OCI-LY7 (cell line): ENCODE results near the gene RBM47. TPM values are rescaled to one million over a fixed set of nuclear protein-coding genes. Genes with fewer than 3 reads are reported as not detected.

Experiments used
- BruUV-seq: library from RNA; stranded (reverse); fragments of 400-500 nt; replicated peaks from 2 replicates; lab custom pipeline; 2021; lab: Mats Ljungman, UMichigan
- CTCF ChIA-PET: fragments of 300-600 bp; sonication (Branson Sonifier 250); formaldehyde crosslinking; loops from one replicate; lab custom pipeline; 2022; ENCODE audit warnings: antibody characterized with exemption; ENCODE audit not compliant: unreplicated experiment; lab: Charles Lee
- POLR2A ChIA-PET: fragments of 300-600 bp; sonication (Branson Sonifier 250); formaldehyde crosslinking; loops from one replicate; lab custom pipeline; 2022; ENCODE audit warnings: antibody characterized with exemption; lab: Charles Lee
- DNase-seq: peaks from one replicate; pipeline ENCODE4 v3.0.0-alpha.2; 2015; ENCODE audit warnings: low spot score
- H2AFZ ChIP-seq: fragments of 200-600 bp; sonication (generic), shearing (Covaris generic); 2 replicates; pipeline ENCODE4 v1.6.1; 2014; ENCODE audit warnings: mild to moderate bottlenecking, antibody characterized with exemption, low read length, moderate library complexity
- H3K27ac ChIP-seq: fragments of 200-600 bp; sonication (generic); 2 replicates; pipeline ENCODE4 v1.5.1; 2014; ENCODE audit warnings: mixed run types, low read depth, mild to moderate bottlenecking, moderate library complexity, low read length, inconsistent platforms; ENCODE audit not compliant: poor library complexity, severe bottlenecking
- H3K36me3 ChIP-seq: fragments of 200-600 bp; sonication (generic); 2 replicates; pipeline ENCODE4 v1.6.1; 2014; ENCODE audit warnings: mild to moderate bottlenecking, antibody characterized with exemption, low read length, moderate library complexity, mixed read lengths; ENCODE audit not compliant: insufficient read depth
- H3K4me1 ChIP-seq: fragments of 200-600 bp; sonication (generic); 2 replicates; pipeline ENCODE4 v1.5.1; 2014; ENCODE audit warnings: mild to moderate bottlenecking, low read length; ENCODE audit not compliant: insufficient read depth, poor library complexity, severe bottlenecking
- H3K4me2 ChIP-seq: fragments of 200-600 bp; sonication (generic); 2 replicates; pipeline ENCODE4 v1.6.1; 2014; ENCODE audit warnings: mild to moderate bottlenecking, low read length
- H3K4me3 ChIP-seq: fragments of 200-600 bp; sonication (generic); 2 replicates; pipeline ENCODE4 v1.5.1; 2014; ENCODE audit warnings: mild to moderate bottlenecking, low read depth, low read length; ENCODE audit not compliant: poor library complexity, severe bottlenecking
- H3K79me2 ChIP-seq: fragments of 200-600 bp; sonication (generic); 2 replicates; pipeline ENCODE4 v1.6.1; 2016; ENCODE audit warnings: low read depth, mild to moderate bottlenecking, low read length, moderate library complexity, mixed read lengths; ENCODE audit not compliant: insufficient read depth
- H3K9me2 ChIP-seq: fragments of 200-600 bp; sonication (generic); 2 replicates; pipeline ENCODE4 v1.6.1; 2016; ENCODE audit warnings: mild to moderate bottlenecking, low read length, mixed read lengths; ENCODE audit not compliant: insufficient read depth
- H3K9me3 ChIP-seq: fragments of 200-600 bp; sonication (generic); 2 replicates; pipeline ENCODE4 v1.6.1; 2014; ENCODE audit warnings: mild to moderate bottlenecking, mixed run types, low read length, mixed read lengths
- H4K20me1 ChIP-seq: fragments of 200-600 bp; sonication (generic); 2 replicates; pipeline ENCODE4 v1.6.1; 2014; ENCODE audit warnings: mild to moderate bottlenecking, antibody characterized with exemption, low read length, moderate library complexity, mixed read lengths; ENCODE audit not compliant: insufficient read depth
- CTCF ChIP-seq: fragments of 200-600 bp; sonication (generic); conservative IDR thresholded peaks from 2 replicates; pipeline ENCODE4 v1.5.1; 2014; ENCODE audit warnings: mild to moderate bottlenecking, antibody characterized with exemption, low read length, moderate library complexity, mixed read lengths
- EZH2phosphoT487 ChIP-seq: fragments of 200-600 bp; sonication (generic); IDR thresholded peaks from 2 replicates; pipeline ENCODE4 v1.6.1; 2018; ENCODE audit warnings: low read depth, borderline replicate concordance, mild to moderate bottlenecking, mixed run types, antibody characterized with exemption, low read length, moderate library complexity, mixed read lengths
- intact Hi-C: fragments of 100-400 bp; cut with micrococcal nuclease; formaldehyde crosslinking; loops from one replicate; pipeline ENCODE4 v1.10.0; 2022; ENCODE audit not compliant: unreplicated experiment
- total RNA-seq, 2 experiments: library from RNA; depleted of rRNA in 1 of 2; stranded (reverse); fragments of >200 nt in 1 of 2; shearing (Covaris generic) in 1 of 2; gene quantifications; 2 replicates each; pipeline ENCODE4 v1.2.3, GENCODE V29; 2014 to 2022

RBM47 gene
- total RNA-seq, 2 experiments from 2014 or later = 5.3 to 14.2 TPM

GRCh38 chr4:40572692-40573310, 56.9 kb downstream of the RBM47 start:
- H2AFZ ChIP-seq = no peak overlapping the region
- BruUV-seq = no TSS peak
- TF ChIP-seq EZH2phosphoT487 (no peak), CTCF (no peak)
- no peak overlapping the region for H3K4me3 ChIP-seq
- no peak overlapping the region for H3K27ac ChIP-seq
- ChIA-PET POLR2A (interaction anchor here (0.7 to 1.8 kb wide), 5 partner anchors 9 to 59 kb away, joined by 3 to 7 read pairs (median 5); no protein-coding TSS in a partner anchor), CTCF (no interaction called here)
- no peaks in the 10 kb centered on the region for H4K20me1 ChIP-seq
- H3K36me3 ChIP-seq = no peaks in the 10 kb centered on the region
- no peaks in the 10 kb centered on the region for H3K9me2 ChIP-seq
- DNase-seq = peak; percentile 35
- intact Hi-C loops = loop anchor here (10.0 kb wide), 1 partner anchor 422 kb away; no protein-coding TSS in a partner anchor
- no peak overlapping the region for H3K4me2 ChIP-seq
- H3K4me1 ChIP-seq = peaks cover 47% of the 10 kb centered on the region
- no peaks in the 10 kb centered on the region for H3K79me2 ChIP-seq
- no peaks in the 10 kb centered on the region for H3K9me3 ChIP-seq

DNA sequence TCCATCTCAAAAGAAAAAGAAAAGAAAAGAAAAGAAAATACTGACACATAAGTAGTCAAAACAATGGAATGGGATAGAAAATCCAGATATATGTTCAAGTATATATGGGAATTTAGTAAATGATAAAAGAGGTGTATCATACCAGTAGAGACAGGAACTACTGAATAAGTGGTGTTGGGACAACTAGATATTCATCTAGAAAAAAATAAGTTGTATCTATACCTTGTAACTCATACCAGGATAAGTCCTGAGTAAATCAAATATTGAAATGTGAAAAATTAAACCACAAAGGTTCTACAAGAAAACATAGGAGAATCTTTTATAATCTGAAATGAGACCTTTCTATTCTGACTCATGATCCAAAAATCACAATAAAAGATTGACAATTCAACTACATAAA, 58.5 kb downstream of the RBM47 start:
- TF ChIP-seq EZH2phosphoT487 = no peak
- TF ChIP-seq CTCF = no peak
- no peaks in the 10 kb centered on the region for H3K9me3 ChIP-seq
- BruUV-seq = no TSS peak
- no peaks in the 10 kb centered on the region for H4K20me1 ChIP-seq
- peaks cover 32% of the 10 kb centered on the region for H3K4me1 ChIP-seq
- ChIA-PET CTCF (no interaction called here), POLR2A (no interaction called here)
- no peaks in the 10 kb centered on the region for H3K79me2 ChIP-seq
- intact Hi-C loops = loop anchor here (10.0 kb wide), 1 partner anchor 424 kb away; no protein-coding TSS in a partner anchor
- no peak overlapping the region for H2AFZ ChIP-seq
- no peaks in the 10 kb centered on the region for H3K36me3 ChIP-seq
- no peaks in the 10 kb centered on the region for H3K9me2 ChIP-seq
- DNase-seq = no peak
- H3K4me2 ChIP-seq = no peak overlapping the region
- H3K27ac ChIP-seq = no peak overlapping the region
- H3K4me3 ChIP-seq = no peak overlapping the region
